Stimulated activated CD8-positive, alpha-beta memory T cell treated with anti-CD3 and anti-CD28 coated beads, Interleukin-7, amount 100 ng/mL, for 4 hours (primary cell): ENCODE measurements around the gene FOXA2.
"Not testable (repeated sequence)": the region's sequence is repeated elsewhere in the genome, so short reads cannot be mapped to it uniquely, and the experiment has no call there.

Experiments used
- DNase-seq, 2 donors: peaks; one replicate each; pipeline ENCODE4 v3.0.0-alpha.2; 2020; ENCODE audit warnings: low read depth in 2 of 2

The FOXA2 gene

GRCh38 chr20:22584522-22584921, at the start of gene FOXA2:
Gene FOXA2 (minus strand): TSS chr20:22584572. CDS start chr20:22584278, 294 bp downstream.
- DNase-seq, result no peak

GRCh38 chr20:22630701-22631100, 46.3 kb upstream of the FOXA2 start:
- DNase-seq, result no peak

GRCh38 chr20:22629927-22630326, 45.6 kb upstream of the FOXA2 start:
- no peak for DNase-seq

GRCh38 chr20:22629447-22629846, 45.1 kb upstream of the FOXA2 start:
- DNase-seq, result no peak

- DNase-seq, result no peak
Measured at GRCh38 chr20:22626496-22626895, 42.1 kb upstream of the FOXA2 start.

GRCh38 chr20:22623211-22623610, 38.8 kb upstream of the FOXA2 start:
- DNase-seq, result no peak

- no peak for DNase-seq
Measured at GRCh38 chr20:22620342-22620741, 36.0 kb upstream of the FOXA2 start.

GRCh38 chr20:22619806-22620205, 35.4 kb upstream of the FOXA2 start:
- no peak for DNase-seq

- DNase-seq, result no peak
Measured at GRCh38 chr20:22619272-22619671, 34.9 kb upstream of the FOXA2 start.

- no peak for DNase-seq
Measured at GRCh38 chr20:22617160-22617559, 32.8 kb upstream of the FOXA2 start.

- DNase-seq, result no peak
Measured at GRCh38 chr20:22616551-22616950, 32.2 kb upstream of the FOXA2 start.

- no peak for DNase-seq
Measured at GRCh38 chr20:22615425-22615824, 31.1 kb upstream of the FOXA2 start.

GRCh38 chr20:22611636-22612035, 27.3 kb upstream of the FOXA2 start:
- no peak for DNase-seq

GRCh38 chr20:22607695-22608094, 23.3 kb upstream of the FOXA2 start:
- DNase-seq, result no peak

GRCh38 chr20:22604815-22605214, 20.4 kb upstream of the FOXA2 start:
- DNase-seq, result no peak

- DNase-seq, result no peak
Measured at GRCh38 chr20:22601361-22602141, 17.2 kb upstream of the FOXA2 start.

- not testable (repeated sequence) for DNase-seq
Measured at GRCh38 chr20:22599258-22599657, 14.9 kb upstream of the FOXA2 start.

GRCh38 chr20:22597303-22597702, 12.9 kb upstream of the FOXA2 start:
- DNase-seq, result no peak

- DNase-seq, result no peak
Measured at GRCh38 chr20:22590662-22591061, 6.3 kb upstream of the FOXA2 start.

- DNase-seq, result no peak
Measured at GRCh38 chr20:22586645-22587310, 2.4 kb upstream of the FOXA2 start.

- no peak for DNase-seq
Measured at GRCh38 chr20:22585786-22586493, 1.6 kb upstream of the FOXA2 start.

- DNase-seq, result no peak
Measured at GRCh38 chr20:22584922-22585785, 782 bp upstream of the FOXA2 start.
